Neuron (in vitro differentiated cells): ENCODE measurements around the gene CLDN25.

Source experiments
- H2AFZ ChIP-seq: one replicate; pipeline ENCODE4 v1.6.1; 2013; ENCODE audit warnings: low read depth, mild to moderate bottlenecking, inconsistent platforms, low read length, moderate library complexity
- H3K27me3 ChIP-seq: one replicate; pipeline ENCODE4 v1.6.1; 2013; ENCODE audit warnings: low read length; ENCODE audit not compliant: insufficient read depth
- H3K36me3 ChIP-seq: one replicate; pipeline ENCODE4 v1.6.1; 2013; ENCODE audit warnings: low read length; ENCODE audit not compliant: insufficient read depth
- H3K4me1 ChIP-seq: one replicate; pipeline ENCODE4 v1.6.1; 2013; ENCODE audit warnings: low read length; ENCODE audit not compliant: insufficient read depth
- H3K4me3 ChIP-seq: 2 replicates; pipeline ENCODE4 v1.5.1; 2013; ENCODE audit warnings: mild to moderate bottlenecking, low read length, moderate library complexity
- H3K9me3 ChIP-seq: one replicate; pipeline ENCODE4 v1.6.1; 2013; ENCODE audit warnings: low read length

Gene CLDN25

GRCh38 chr11:113818426-113818825, 38.8 kb downstream of the CLDN25 start:
- Histone ChIP-seq H3K36me3 (peaks cover 46% of the 10 kb centered on the region), H3K4me1 (peaks cover 17% of the 10 kb centered on the region), H3K4me3 (no peak overlapping the region), H3K27me3 (no peaks in the 10 kb centered on the region), H3K9me3 (no peaks in the 10 kb centered on the region), H2AFZ (no peak overlapping the region)

- Histone ChIP-seq H3K36me3 (peaks cover 76% of the 10 kb centered on the region), H2AFZ (no peak overlapping the region), H3K4me1 (no peaks in the 10 kb centered on the region), H3K27me3 (no peaks in the 10 kb centered on the region), H3K4me3 (no peak overlapping the region), H3K9me3 (peaks cover 12% of the 10 kb centered on the region)
These were observed 47.9 kb downstream of the CLDN25 start for GRCh38 chr11:113827477-113827876.

- H3K4me3 ChIP-seq: no peak overlapping the region
- peaks cover 12% of the 10 kb centered on the region for H3K9me3 ChIP-seq
- H2AFZ ChIP-seq: no peak overlapping the region
- no peaks in the 10 kb centered on the region for H3K4me1 ChIP-seq
- H3K27me3 ChIP-seq: no peaks in the 10 kb centered on the region
- H3K36me3 ChIP-seq: peaks cover 71% of the 10 kb centered on the region
These were observed 48.6 kb downstream of the CLDN25 start for GRCh38 chr11:113828191-113828590.

- Histone ChIP-seq H2AFZ (no peak overlapping the region), H3K4me1 (no peaks in the 10 kb centered on the region), H3K9me3 (peaks cover 12% of the 10 kb centered on the region), H3K27me3 (no peaks in the 10 kb centered on the region), H3K4me3 (no peak overlapping the region), H3K36me3 (peaks cover 72% of the 10 kb centered on the region)
These were observed 50.2 kb downstream of the CLDN25 start for GRCh38 chr11:113829751-113830150.
